Activated CD4-positive, alpha-beta T cell treated with anti-CD3 and anti-CD28 coated beads, Interleukin-2, amount 10 ng/mL, durations not matched to agents 24 days and 14 days (primary cell): ENCODE data around the gene TNP2. TPM values are rescaled to one million over a fixed set of nuclear protein-coding genes. Genes with fewer than 3 reads are reported as not detected.
A peak's percentile ranks its signal among the peaks of the same experiment; 100 is the strongest.
"Not testable (repeated sequence)": the region's sequence is repeated elsewhere in the genome, so short reads cannot be mapped to it uniquely, and the experiment has no call there.

Experiments used
- DNase-seq: peaks from one replicate; pipeline ENCODE4 v3.0.0; 2022
- H3K27ac Mint-ChIP-seq: one replicate; pipeline ENCODE4 v1.8.0; 2022; ENCODE audit warnings: mild to moderate bottlenecking, mixed read lengths
- H3K27me3 Mint-ChIP-seq: one replicate; pipeline ENCODE4 v1.8.0; 2022; ENCODE audit warnings: mixed read lengths
- H3K36me3 Mint-ChIP-seq: one replicate; pipeline ENCODE4 v1.8.0; 2022; ENCODE audit warnings: low read depth, mild to moderate bottlenecking, mixed read lengths
- H3K4me1 Mint-ChIP-seq: one replicate; pipeline ENCODE4 v1.8.0; 2021; ENCODE audit warnings: mixed read lengths
- H3K4me3 Mint-ChIP-seq: one replicate; pipeline ENCODE4 v1.8.0; 2022; ENCODE audit warnings: mild to moderate bottlenecking, moderate library complexity, mixed read lengths
- H3K9me3 Mint-ChIP-seq: one replicate; pipeline ENCODE4 v1.8.0; 2021; ENCODE audit warnings: mixed read lengths
- intact Hi-C: fragments of 100-400 bp; cut with micrococcal nuclease; formaldehyde crosslinking; loops from one replicate; pipeline ENCODE4 v1.15.1; 2023
- total RNA-seq: library from RNA; stranded (reverse); gene quantifications from 2 replicates; pipeline ENCODE4 v1.2.3, GENCODE V29; 2022

The TNP2 gene
- total RNA-seq, 1 donor from 2014 or later: not detected

DNA sequence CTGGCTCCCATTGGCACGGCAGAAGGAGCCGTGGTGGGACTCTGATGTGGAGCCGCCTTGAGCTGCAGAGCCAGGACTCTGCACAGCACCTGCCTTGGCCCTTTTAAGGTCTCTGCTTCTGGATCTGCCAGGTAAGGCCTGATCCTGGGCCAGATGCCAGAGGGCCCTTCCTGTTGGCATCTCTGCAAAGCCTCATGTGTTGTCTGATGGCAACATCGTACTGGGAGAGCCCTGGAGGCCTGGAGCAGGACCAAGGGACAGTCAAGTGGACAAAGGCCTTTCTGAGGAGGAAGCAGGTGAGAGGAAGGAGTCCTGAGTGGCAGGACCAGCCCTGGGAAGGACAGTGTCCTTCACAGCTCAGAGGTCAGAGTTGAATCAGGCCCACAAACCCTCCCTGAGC is 39.2 kb downstream of the TNP2 start:
- peaks cover 72% of the 10 kb centered on the region for H3K4me1 Mint-ChIP-seq
- DNase-seq: no peak
- H3K27ac Mint-ChIP-seq: peak overlapping the region; percentile 26
- no peak overlapping the region for H3K4me3 Mint-ChIP-seq
- H3K9me3 Mint-ChIP-seq: no peaks in the 10 kb centered on the region
- H3K27me3 Mint-ChIP-seq: no peaks in the 10 kb centered on the region
- peaks cover 1% of the 10 kb centered on the region for H3K36me3 Mint-ChIP-seq
- intact Hi-C loops: loop anchor here (5.0 kb wide), 1 partner anchor 38 kb away; no protein-coding TSS in a partner anchor

DNA sequence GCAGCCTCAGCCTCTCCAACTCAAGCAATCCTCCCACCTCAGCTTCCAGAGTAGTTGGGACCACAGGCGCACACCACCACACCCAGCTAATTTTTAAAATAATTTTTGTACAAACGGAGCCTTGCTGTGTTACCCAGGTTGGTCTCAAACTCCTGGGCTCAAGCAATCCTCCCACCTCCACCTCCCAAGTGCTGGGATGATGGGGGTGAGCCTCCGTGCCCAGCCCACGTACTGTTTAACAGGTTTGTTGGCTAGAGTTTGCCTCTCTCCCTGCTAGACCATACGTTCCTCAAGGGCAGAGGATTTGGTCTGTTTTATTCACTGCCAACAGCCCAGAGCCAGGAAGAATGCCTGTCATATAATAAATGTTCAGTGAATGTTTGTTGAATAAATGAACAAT is 39.7 kb downstream of the TNP2 start:
- Mint-ChIP-seq H3K4me1 (peaks cover 74% of the 10 kb centered on the region), H3K9me3 (no peaks in the 10 kb centered on the region), H3K27ac (peak overlapping the region; percentile 26), H3K36me3 (peaks cover 1% of the 10 kb centered on the region), H3K27me3 (no peaks in the 10 kb centered on the region), H3K4me3 (no peak overlapping the region)
- no peak for DNase-seq
- intact Hi-C loops: loop anchor here (5.0 kb wide), 1 partner anchor 37 kb away; no protein-coding TSS in a partner anchor

GRCh38 chr16:11225677-11226549 is 43.2 kb downstream of the TNP2 start:
- no peak for DNase-seq
- Mint-ChIP-seq H3K4me1 (peaks cover 59% of the 10 kb centered on the region), H3K27ac (peak overlapping the region; percentile 100), H3K4me3 (peak overlapping the region; percentile 86), H3K9me3 (no peaks in the 10 kb centered on the region), H3K27me3 (no peaks in the 10 kb centered on the region), H3K36me3 (peaks cover 3% of the 10 kb centered on the region)
- intact Hi-C loops: loop anchor here (1.0 to 5.0 kb wide), 9 partner anchors 7 to 261 kb away; no protein-coding TSS in a partner anchor

DNA sequence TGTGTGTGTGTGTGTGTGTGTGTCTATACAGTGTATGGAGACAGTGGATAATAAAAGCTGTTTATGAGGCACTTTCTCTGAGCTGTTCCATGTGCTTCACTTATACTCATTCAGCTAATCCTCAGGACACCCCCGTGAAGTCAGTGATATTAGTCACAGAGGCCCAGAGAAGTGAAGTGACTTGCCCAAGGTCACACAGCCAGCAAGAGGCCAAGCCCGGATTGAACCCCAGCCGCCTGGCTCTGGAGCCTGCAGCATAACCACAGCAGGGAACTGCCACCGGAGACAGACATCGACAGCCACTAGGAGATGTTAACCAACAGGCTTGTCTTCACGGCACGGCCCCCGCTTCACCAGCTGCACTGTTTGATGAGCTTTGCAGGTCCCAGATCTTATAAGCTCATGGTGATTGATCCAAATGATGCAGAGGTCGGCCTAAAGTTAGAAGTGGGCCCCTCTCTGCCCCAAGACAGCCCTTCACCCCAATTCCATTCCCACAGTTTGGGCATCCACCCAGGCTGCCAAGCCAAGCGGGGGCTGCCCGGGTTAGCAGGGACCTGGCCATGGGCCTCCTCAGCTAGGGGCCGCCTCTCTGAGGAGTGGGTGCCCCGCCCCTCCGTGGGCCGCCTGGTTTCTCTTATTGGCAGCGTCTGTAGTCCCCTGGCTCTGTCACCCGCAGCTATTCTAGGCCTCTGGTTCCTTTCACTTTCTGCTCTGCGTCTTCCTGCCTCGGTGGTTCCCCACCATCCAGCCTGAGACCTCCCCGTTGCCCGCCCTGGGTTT is 44.0 kb downstream of the TNP2 start:
- peaks cover 3% of the 10 kb centered on the region for H3K36me3 Mint-ChIP-seq
- H3K9me3 Mint-ChIP-seq: no peaks in the 10 kb centered on the region
- no peaks in the 10 kb centered on the region for H3K27me3 Mint-ChIP-seq
- intact Hi-C loops: loop anchor here (1.0 to 5.0 kb wide), 11 partner anchors 8 to 260 kb away; no protein-coding TSS in a partner anchor
- peak overlapping the region; percentile 86 for H3K4me3 Mint-ChIP-seq
- peak; percentile 96 for DNase-seq
- H3K27ac Mint-ChIP-seq: peak overlapping the region; percentile 100
- H3K4me1 Mint-ChIP-seq: peaks cover 61% of the 10 kb centered on the region

DNA sequence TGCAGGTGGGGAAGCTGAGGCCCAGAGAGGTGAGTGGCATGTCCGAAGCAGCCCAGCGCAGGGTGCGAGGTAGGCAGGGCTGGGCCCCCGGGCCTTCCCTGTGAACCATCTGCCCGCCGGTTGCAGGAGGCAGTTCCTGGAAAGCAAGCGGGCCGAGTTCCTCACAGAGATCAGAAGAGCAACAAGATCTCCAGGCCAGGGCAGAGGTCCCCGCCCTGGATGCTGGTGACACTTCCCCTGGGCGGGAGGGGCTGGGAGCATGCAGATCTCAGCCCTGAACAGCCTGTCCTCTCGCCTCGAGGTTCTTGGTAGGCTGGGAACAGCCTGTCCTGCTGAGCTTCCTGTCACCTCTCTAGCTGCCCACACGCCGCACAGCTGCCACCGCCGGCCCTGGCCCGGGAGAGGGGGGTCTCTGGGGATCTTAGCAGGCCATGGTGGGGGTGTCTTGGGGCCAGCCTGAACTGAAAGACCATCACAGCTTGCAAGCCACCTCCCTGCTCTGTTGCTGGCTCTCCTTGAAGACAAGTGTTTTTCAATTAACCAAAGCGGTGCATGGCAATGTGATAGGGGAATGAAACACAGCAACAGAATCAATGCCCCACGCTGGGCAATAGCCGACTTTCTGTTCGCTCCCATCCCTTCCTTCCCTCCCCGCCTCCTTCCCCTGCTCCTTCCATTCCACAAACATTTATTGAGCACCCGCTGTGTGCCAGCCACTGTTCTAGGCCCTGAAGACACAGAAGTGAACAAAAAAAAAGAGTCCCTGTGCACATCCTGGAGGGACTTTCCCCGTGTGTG is 44.8 kb downstream of the TNP2 start:
- H3K9me3 Mint-ChIP-seq: no peaks in the 10 kb centered on the region
- DNase-seq: peak; percentile 92
- peaks cover 3% of the 10 kb centered on the region for H3K36me3 Mint-ChIP-seq
- H3K27ac Mint-ChIP-seq: peak overlapping the region; percentile 100
- H3K4me1 Mint-ChIP-seq: peaks cover 56% of the 10 kb centered on the region
- intact Hi-C loops: loop anchor here (1.0 to 5.0 kb wide), 3 partner anchors 47 to 146 kb away; no protein-coding TSS in a partner anchor
- H3K27me3 Mint-ChIP-seq: no peaks in the 10 kb centered on the region
- H3K4me3 Mint-ChIP-seq: peak overlapping the region; percentile 86

- DNase-seq, H3K27me3 Mint-ChIP-seq, H3K27ac Mint-ChIP-seq, H3K4me3 Mint-ChIP-seq: not testable (repeated sequence)
- intact Hi-C loops: loop anchor here (5.0 kb wide), 1 partner anchor 58 kb away; no protein-coding TSS in a partner anchor
- Mint-ChIP-seq H3K9me3 (peaks cover 11% of the 10 kb centered on the region), H3K4me1 (peaks cover 44% of the 10 kb centered on the region), H3K36me3 (peaks cover 21% of the 10 kb centered on the region)
These were observed 48.6 kb downstream of the TNP2 start for GRCh38 chr16:11220507-11220906.

DNA sequence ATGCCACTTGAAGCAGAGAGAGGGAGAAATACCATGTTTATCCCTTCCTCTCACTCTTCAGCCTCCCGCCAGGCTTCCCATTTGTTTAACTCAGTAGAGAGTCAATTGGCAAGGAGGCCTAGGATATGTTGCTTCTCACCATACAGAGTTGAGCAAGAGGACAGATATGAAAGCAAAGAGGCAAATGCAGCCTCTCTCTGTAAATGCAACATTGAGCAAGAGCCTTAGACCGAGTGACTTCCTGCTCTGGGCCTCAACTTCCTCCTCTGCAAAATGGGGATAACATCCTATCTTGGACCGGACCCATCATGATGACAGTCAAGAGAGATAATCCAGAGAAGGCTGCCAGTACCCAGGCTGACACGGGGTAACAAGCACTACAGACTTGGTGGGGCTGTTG is 49.9 kb downstream of the TNP2 start:
- H3K4me3 Mint-ChIP-seq: no peak overlapping the region
- DNase-seq: no peak
- H3K27me3 Mint-ChIP-seq: no peaks in the 10 kb centered on the region
- peaks cover 11% of the 10 kb centered on the region for H3K9me3 Mint-ChIP-seq
- intact Hi-C loops: loop anchor here (2.0 kb wide), 1 partner anchor 20 kb away; no protein-coding TSS in a partner anchor
- peaks cover 21% of the 10 kb centered on the region for H3K36me3 Mint-ChIP-seq
- peak overlapping the region; percentile 31 for H3K27ac Mint-ChIP-seq
- H3K4me1 Mint-ChIP-seq: peaks cover 31% of the 10 kb centered on the region

DNA sequence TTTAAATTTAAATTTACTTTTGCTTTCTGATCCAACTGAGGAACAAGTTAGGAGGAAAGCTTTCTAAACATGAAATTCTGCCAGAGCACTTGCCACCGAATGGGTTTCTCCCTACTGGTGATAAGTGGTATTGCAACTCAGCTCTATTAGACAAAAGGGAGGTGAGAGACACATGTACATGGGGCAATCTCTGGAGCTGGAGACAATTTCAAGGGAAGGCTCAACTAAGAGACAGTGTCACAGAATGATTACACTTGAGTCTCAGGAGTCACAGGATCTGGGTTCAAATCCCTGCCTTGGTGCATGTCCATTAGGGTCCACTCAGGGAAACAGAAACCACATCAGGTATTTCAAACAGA is 50.5 kb downstream of the TNP2 start:
- DNase-seq: no peak
- intact Hi-C loops: loop anchor here (2.0 kb wide), 1 partner anchor 20 kb away; no protein-coding TSS in a partner anchor
- Mint-ChIP-seq H3K4me3 (no peak overlapping the region), H3K9me3 (peaks cover 11% of the 10 kb centered on the region), H3K4me1 (peaks cover 28% of the 10 kb centered on the region), H3K36me3 (peaks cover 21% of the 10 kb centered on the region), H3K27me3 (no peaks in the 10 kb centered on the region), H3K27ac (peak overlapping the region; percentile 57)

Other genes with a start within 250 kb of the TNP2 start
- gene SOCS1, start 13.1 kb downstream of the TNP2 start, total RNA-seq: 152 and 153 TPM in 2 replicates
- gene PRM3, start 4.3 kb upstream of the TNP2 start, total RNA-seq: not detected in 2 replicates
- gene PRM2, start 7.2 kb upstream of the TNP2 start, total RNA-seq: not detected in 2 replicates
- gene PRM1, start 12.0 kb upstream of the TNP2 start, total RNA-seq: not detected in 2 replicates
- 63.8 and 65.6 TPM in 2 replicates for gene RMI2, start 76.1 kb upstream of the TNP2 start, total RNA-seq